NCI-H774 (cell line): ENCODE measurements around the gene IDH3A.

Experiments used
- DNase-seq: peaks from one replicate; lab custom pipeline; 2025; lab: John Stamatoyannopoulos, UW

IDH3A gene

DNA sequence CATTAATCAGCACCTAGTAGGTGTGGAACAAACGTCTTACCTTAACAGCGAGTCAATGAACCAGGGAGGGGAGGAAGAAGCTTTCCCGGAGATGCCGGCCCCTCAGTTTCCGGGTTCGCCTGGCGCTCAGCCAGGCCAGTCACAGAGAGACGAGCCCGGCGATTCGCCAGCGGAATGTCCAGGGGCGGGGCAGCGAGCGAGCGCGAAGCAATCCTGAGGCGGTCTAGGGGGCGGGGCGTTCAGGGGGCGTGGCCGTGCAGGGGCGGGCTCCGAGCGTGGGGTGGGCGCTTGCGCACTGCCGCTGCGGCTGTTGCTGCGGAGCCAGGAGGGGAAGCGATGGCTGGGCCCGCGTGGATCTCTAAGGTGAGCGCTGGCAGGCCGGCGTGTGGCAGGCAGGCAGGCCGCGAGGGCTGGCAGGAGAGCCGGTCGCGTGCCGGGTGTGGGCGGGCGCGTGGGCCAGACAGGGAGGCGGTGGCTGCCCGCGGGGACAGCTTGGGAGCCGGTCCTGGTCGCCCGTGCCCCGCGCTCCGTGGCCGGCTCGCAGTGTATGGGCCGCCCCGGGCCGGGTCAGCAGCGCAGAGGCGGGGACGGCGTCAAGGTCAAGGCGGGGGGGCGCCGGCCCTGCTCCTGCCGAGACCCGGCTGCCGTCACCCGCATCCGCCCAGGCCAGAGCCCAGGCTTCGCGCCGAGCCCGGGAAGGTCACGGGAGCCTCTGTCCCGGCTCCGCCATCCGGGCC, at the start of gene IDH3A:
Gene IDH3A (plus strand): TSS at position 295 of the 737 bp plus-strand sequence. CDS start 42 bp downstream, at position 337.
- DNase-seq, result peak; percentile 95

DNA sequence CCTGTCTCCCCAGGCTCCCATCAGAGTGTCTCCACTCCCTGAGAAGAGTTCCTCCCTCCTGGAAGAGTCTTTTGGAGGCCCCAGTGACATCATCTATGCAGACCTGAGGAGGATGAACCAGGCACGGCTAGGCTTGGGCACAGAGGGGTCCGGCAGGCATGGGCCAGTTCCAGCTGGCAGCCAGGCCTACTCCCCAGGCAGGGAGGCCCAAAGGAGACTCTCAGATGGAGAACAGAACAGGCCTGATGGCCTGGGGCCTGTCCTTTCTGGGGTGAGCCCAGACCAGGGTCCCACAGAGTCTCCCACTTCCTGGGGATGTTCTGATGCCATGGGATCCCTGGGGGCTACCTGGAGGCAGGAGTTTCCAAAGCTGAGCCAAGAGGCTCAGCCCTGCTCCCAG, 48.3 kb upstream of the IDH3A start:
- no peak for DNase-seq

DNA sequence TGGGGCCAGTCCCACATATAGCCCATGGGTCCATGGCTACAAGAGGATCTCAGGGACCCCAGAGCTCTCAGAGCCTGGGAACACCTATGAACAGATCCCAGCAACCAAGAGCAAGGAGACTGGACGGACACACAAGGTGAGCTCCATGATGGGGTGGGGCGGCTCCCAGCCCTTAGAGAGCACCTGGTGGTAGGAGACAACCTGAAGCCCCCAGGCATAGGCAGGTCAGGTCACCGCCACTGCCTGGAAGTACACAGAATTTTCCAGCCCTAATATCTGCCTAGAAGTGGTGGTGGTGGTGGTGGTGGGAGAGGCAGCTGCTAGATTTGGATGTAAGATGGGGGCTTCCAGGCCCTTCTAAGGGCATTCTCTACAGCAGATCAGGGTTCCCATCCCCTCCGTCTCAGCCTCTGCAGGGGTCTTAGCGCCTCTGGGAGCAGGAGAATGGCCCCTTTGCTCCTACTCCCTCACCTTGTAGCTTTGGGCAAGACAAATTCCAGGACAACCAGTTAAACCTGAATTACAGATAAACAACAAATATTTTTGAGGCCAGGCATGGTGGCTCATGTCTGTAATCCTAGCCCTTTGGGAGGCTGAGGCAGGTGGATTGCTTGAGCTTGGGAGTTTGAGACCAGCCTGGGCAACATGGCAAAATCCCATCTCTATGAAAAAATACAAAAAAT, 47.6 kb upstream of the IDH3A start:
- DNase-seq, result no peak

DNA sequence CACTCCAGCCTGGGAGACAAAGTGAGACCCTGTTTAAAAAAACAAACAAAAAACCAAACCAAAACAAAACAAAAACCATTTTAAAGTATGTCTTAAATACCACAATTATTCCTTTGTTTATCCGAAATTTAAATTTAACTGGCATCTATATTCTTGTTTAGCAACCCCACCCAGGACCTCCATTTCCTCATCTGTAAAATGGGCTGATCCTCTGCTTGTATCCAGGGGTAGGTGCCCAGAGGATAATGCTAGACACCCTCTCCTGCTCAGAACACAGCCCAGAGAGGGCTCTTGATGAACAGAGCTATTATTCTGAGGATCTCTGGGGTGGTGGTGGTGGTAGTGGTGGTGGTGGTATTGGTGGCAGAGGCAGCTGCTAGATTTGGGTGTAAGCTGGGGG, 47.0 kb upstream of the IDH3A start:
- no peak for DNase-seq

GRCh38 chr15:78102741-78103140, 46.4 kb upstream of the IDH3A start:
- no peak for DNase-seq

GRCh38 chr15:78103406-78104118, 45.6 kb upstream of the IDH3A start:
- DNase-seq, result no peak

DNA sequence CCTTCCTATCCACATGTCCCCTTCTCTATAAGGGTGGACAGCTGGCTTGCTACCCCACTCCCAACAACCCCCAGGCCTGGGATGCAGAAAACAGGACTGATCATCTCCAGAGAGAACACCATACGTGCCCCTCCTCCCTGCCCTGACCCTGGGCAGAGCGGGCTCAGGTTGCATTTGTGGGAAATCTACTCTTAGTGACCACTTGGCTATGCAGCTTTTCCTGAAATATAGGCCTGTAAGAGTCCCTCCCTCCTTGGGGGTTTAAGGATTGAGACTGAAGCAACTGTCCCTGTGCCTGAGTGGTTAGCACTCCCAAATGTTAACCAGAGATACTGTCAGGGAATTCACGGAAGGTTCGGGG, 45.1 kb upstream of the IDH3A start:
- no peak for DNase-seq

GRCh38 chr15:78104566-78105475, 44.3 kb upstream of the IDH3A start:
- DNase-seq, result no peak

- DNase-seq, result no peak
Observed at GRCh38 chr15:78105476-78106241, 43.5 kb upstream of the IDH3A start.

DNA sequence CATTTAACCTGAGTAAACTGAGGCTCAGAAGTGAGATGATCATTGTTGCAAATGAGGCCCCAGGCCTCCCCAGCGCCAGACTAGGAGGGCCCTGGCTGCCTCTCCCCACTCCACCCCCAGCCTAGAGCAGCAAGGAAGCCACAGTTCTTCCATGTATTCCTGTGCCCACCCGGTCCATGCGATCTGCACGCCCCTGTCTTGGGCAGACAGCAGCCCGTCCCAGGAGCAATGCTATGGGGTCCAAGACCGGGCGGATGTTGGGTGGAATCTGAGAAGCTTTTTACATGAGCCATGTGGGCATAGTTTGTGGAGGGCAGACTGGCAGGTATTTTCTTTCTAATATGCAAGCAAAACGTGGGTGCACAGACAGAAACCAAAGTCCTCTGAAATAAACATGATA, 41.7 kb upstream of the IDH3A start:
- DNase-seq, result no peak

GRCh38 chr15:78108300-78109084, 40.7 kb upstream of the IDH3A start:
- peak; percentile 48 for DNase-seq

DNA sequence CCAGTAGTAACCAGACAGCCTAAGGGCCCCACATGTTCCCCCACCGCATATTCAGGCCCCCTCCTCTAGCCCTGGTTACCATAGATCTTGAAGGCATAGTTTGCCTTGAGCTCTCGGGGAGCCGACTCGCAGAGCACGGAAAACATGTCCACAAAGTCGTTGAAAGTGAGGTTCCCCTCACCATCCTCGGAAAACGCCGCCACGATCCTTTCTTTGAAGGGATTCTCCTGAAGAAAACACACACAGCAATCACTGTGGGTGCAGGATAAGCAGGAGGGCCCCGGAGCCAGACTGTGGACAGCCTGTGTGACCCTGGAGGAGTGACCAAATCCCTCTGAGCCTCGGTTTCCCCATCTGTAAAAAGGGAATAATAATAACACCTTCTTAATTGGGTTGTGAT, 40.0 kb upstream of the IDH3A start:
- DNase-seq, result no peak

DNA sequence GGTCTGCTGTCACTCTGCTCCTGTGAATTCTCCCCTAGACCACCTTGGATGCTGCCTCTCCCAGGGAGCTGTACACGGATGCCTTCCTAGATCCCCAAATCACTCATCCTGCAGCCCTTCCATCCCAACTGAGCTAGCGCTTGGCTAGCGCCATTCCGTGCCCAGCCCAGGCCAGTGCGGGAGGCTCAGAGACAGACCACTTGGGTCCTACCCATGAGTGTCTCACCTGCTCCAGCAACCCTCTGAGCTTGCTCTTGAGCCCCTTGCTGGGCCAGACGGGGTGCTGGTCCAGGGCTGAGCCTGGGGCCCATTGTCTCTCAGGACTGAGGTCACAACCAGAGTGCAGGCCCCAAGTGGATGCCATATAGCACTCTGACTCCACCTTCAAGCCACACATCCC, 39.1 kb upstream of the IDH3A start:
- DNase-seq, result no peak

- DNase-seq, result no peak
Observed at GRCh38 chr15:78110916-78111475, 38.2 kb upstream of the IDH3A start.

DNA sequence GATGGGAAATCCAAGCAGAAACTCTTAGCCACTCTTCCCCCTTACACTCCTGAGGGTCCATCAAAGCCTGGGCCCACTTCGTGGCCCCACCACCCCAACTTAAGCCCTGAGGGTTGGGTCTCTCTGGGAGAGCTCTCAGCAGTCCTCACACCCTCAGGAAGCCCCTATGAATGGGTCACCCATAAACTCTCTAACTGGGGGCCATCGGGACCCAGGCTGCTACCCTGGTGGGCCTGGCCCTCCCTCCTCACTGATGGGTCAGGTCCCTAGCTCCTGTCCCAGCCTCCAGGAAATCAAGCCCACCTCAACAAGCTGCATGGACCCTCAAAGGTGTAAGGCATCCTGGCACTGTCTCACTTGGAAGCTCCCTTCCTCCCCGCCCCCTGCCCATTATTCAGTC, 37.4 kb upstream of the IDH3A start:
- DNase-seq, result no peak

DNA sequence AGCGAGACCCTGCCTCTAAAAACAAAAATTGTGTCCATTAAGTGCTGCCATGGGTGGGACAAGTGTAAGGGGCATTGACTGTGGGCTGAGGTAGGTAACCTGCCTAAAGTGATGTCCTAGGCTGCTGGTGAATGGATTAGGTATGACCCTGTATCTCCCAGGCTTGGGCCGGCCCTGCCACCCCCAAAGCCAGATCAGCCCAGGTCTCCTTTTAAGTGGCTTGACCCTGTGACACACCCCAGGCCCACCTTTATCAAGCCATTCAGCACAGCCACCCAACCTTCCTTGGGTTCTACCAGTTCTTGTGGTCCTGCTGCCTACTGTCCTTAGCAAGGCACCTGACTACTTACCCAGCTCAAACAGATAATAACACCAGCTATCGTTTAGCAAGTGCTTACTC, 36.6 kb upstream of the IDH3A start:
- no peak for DNase-seq

DNA sequence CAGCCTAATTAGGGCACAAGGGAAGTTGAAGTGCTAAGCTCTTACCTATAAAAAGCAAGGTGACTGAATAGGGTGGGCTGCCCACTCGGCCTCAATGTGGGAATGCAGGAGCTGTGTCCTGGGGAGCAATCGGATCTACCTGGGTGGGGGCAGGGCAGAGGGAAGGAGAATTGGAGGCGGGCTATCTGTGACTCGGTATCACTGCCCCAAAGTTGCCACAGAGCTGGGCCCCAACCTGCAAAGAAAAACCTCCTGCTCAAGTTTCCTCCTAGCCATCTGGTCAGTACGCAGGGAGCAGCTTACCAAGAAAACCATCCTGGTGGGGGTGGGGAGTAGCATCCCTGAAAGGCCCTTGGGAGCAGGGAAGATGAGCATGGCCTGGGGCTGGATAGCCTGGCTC, 28.6 kb upstream of the IDH3A start:
- no peak for DNase-seq

DNA sequence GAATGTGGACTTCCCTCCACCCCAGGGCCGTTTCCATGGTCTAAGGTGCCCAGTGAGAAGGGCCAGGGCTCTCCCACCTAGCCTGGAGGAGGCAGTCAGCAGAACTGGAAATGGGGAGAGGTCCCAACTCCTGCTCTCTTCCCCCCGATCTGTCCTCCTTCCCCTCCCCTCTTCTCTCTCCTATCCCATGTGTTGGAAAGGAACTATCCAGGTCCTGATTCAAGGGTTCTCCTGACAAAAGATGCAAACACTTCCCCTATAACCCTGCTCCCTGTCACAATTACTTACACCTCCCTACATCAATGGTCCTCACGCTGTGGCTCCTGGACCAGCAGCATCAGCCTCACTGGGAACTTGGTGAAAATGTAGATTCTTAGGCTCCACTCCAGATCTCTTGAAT, 23.9 kb upstream of the IDH3A start:
- DNase-seq, result no peak

DNA sequence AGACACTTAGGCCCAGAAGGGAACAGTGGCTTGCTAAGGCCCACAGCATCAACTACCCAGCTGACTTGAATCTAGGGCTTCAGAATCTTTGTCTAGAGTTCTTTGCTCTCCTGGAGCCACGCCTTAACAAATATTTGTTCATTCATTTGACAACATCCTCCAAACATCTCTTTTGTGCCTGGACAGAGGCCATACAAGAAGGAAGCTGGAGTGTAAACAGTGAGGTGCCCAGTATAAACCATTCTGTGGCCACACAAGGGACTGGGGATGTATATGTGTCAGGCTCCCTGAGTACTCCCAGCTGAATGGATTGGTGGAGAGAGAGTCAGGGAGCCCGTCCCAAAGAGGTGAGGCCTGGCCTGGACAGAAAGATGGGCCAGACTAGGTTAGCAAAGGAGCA, 21.3 kb upstream of the IDH3A start:
- peak; percentile 36 for DNase-seq

DNA sequence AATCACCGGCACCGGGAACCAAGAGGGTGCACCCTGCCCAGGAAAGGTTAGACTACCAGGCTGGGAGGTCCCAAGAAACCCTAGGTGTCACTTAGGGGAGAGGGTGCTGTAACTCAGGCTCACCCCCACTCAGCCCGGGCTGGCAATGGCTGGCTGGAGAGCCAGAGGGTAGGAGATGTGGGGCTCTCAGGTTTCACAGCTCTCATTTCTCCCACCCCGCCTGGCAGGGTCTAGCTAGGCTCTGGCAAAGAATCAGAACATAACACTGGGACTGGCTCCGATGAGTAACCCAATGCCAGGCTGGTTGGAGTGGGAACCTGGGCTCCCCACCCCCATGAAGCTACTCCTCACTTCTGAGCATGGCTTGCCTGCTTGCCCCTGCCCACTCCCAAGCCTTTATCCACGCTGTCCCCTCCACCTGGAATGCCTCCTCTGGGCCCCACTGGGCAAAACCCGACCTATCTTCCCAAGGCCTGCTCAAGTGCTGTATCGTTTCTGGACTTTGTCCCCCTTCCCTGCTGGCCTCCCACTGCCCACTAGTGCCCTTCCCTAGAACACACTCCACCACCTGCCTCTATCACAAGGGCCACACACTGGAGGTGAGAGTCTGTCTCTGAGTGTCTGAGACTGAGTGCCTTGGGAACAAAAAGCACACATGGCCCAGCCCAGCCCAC, 19.9 kb upstream of the IDH3A start:
- no peak for DNase-seq
